ENCODE measurements around the gene TRAF3. TPM values are rescaled to one million over a fixed set of nuclear protein-coding genes. Genes with fewer than 3 reads are reported as not detected.
A peak's percentile ranks its signal among the peaks of the same experiment; 100 is the strongest.

TRAF3 gene
- total RNA-seq, 1 donor from 2014 or later: 19.7 TPM

GRCh38 chr14:102932484-102933248, 155.4 kb downstream of the TRAF3 start:
- Histone ChIP-seq H3K27me3 (ENCODE audit: low read depth) (peaks cover 32% of the 10 kb centered on the region), H3K9me3 (no peaks in the 10 kb centered on the region), H3K36me3 (peaks cover 39% of the 10 kb centered on the region), H3K27ac (no peak overlapping the region), H3K4me3 (no peak overlapping the region), H3K4me1 (peaks cover 28% of the 10 kb centered on the region)
- TF ChIP-seq CTCF (IDR thresholded peaks at IDR 0.05): no peak
- ATAC-seq (no peak), DNase-seq (peak; percentile 32)
- intact Hi-C loops (cut with DNase I): no loop called here

GRCh38 chr14:102933618-102934231, 156.5 kb downstream of the TRAF3 start:
- Histone ChIP-seq H3K27me3 (ENCODE audit: low read depth) (peaks cover 23% of the 10 kb centered on the region), H3K4me1 (peaks cover 20% of the 10 kb centered on the region), H3K4me3 (no peak overlapping the region), H3K9me3 (no peaks in the 10 kb centered on the region), H3K36me3 (peaks cover 50% of the 10 kb centered on the region), H3K27ac (no peak overlapping the region)
- intact Hi-C loops (cut with DNase I): no loop called here
- DNase-seq: peak; percentile 39
- no peak for ATAC-seq
- TF ChIP-seq CTCF (IDR thresholded peaks at IDR 0.05): no peak

- no peak for DNase-seq
- no peak for TF ChIP-seq CTCF (IDR thresholded peaks at IDR 0.05)
- no peak for ATAC-seq
- intact Hi-C loops (cut with DNase I): no loop called here
- Histone ChIP-seq H3K9me3 (no peaks in the 10 kb centered on the region), H3K27ac (no peak overlapping the region), H3K4me3 (no peak overlapping the region), H3K4me1 (peaks cover 9% of the 10 kb centered on the region), H3K36me3 (peaks cover 68% of the 10 kb centered on the region), H3K27me3 (ENCODE audit: low read depth) (peaks cover 3% of the 10 kb centered on the region)
These were observed 158.5 kb downstream of the TRAF3 start for GRCh38 chr14:102935756-102936155.

GRCh38 chr14:102937331-102938175, 160.3 kb downstream of the TRAF3 start:
- H3K27ac ChIP-seq: no peak overlapping the region
- intact Hi-C loops (cut with DNase I): no loop called here
- H3K27me3 ChIP-seq (ENCODE audit: low read depth): no peaks in the 10 kb centered on the region
- peaks cover 80% of the 10 kb centered on the region for H3K36me3 ChIP-seq
- H3K4me3 ChIP-seq: no peak overlapping the region
- H3K4me1 ChIP-seq: peaks cover 14% of the 10 kb centered on the region
- ATAC-seq (no peak), DNase-seq (peak; percentile 29)
- no peaks in the 10 kb centered on the region for H3K9me3 ChIP-seq
- no peak for TF ChIP-seq CTCF (IDR thresholded peaks at IDR 0.05)

- Histone ChIP-seq H3K9me3 (no peaks in the 10 kb centered on the region), H3K27me3 (ENCODE audit: low read depth) (no peaks in the 10 kb centered on the region), H3K4me1 (peaks cover 14% of the 10 kb centered on the region), H3K36me3 (peaks cover 83% of the 10 kb centered on the region), H3K27ac (no peak overlapping the region), H3K4me3 (no peak overlapping the region)
- intact Hi-C loops (cut with DNase I): no loop called here
- DNase-seq: peak; percentile 39
- ATAC-seq: no peak
- no peak for TF ChIP-seq CTCF (IDR thresholded peaks at IDR 0.05)
These were observed 160.9 kb downstream of the TRAF3 start for GRCh38 chr14:102938191-102938590.

Data from lower lobe of right lung (tissue), 2 donors.